Liver (tissue), 9 donors: ENCODE results near the gene SDHA. TPM values are rescaled to one million over a fixed set of nuclear protein-coding genes. Genes with fewer than 3 reads are reported as not detected.

Source experiments
- DNase-seq: peaks from one replicate; pipeline ENCODE4 v3.0.0-alpha.2; 2017; ENCODE audit warnings: low spot score
- H3K27ac ChIP-seq, 2 donors: one replicate each; pipeline ENCODE4 v1.7.0; 2013; ENCODE audit warnings: inconsistent platforms in 2 of 2, low read length in 2 of 2, control low read depth in 1 of 2, low read depth in 1 of 2, mild to moderate bottlenecking in 1 of 2
- H3K27me3 ChIP-seq, 4 donors: one replicate each; pipeline versions ENCODE4 v1.6.1 to v1.7.0; 2013; ENCODE audit warnings: low read length in 3 of 4, inconsistent platforms in 1 of 4, mild to moderate bottlenecking in 1 of 4, moderate library complexity in 1 of 4; ENCODE audit not compliant: control insufficient read depth in 4 of 4, insufficient read depth in 4 of 4
- H3K36me3 ChIP-seq, 4 donors: one replicate each; pipeline versions ENCODE4 v1.6.1 to v1.7.0; 2013; ENCODE audit warnings: low read length in 3 of 4, mild to moderate bottlenecking in 3 of 4, low read depth in 1 of 4, moderate library complexity in 1 of 4; ENCODE audit not compliant: control insufficient read depth in 4 of 4, insufficient read depth in 3 of 4
- H3K4me1 ChIP-seq, 4 donors: one replicate each; pipeline versions ENCODE4 v1.6.1 to v1.7.0; 2013; ENCODE audit warnings: low read length in 3 of 4, mild to moderate bottlenecking in 3 of 4, moderate library complexity in 1 of 4; ENCODE audit not compliant: control insufficient read depth in 4 of 4, insufficient read depth in 4 of 4
- H3K4me3 ChIP-seq, 3 donors: one replicate each; pipeline versions ENCODE4 v1.6.1 to v1.7.0; 2013; ENCODE audit warnings: low read length in 3 of 3, control low read depth in 1 of 3, low read depth in 1 of 3, mild to moderate bottlenecking in 1 of 3
- H3K9ac ChIP-seq, 2 donors: one replicate each; pipeline ENCODE4 v1.7.0; 2013; ENCODE audit warnings: low read length in 2 of 2, mild to moderate bottlenecking in 2 of 2, moderate library complexity in 2 of 2, control low read depth in 1 of 2, low read depth in 1 of 2
- H3K9me3 ChIP-seq, 4 donors: one replicate each; pipeline versions ENCODE4 v1.6.1 to v1.7.0; 2013; ENCODE audit warnings: low read length in 3 of 4; ENCODE audit not compliant: control insufficient read depth in 4 of 4
- EGR1 ChIP-seq, 2 donors: IDR thresholded peaks; 2 replicates each; pipeline ENCODE4 v1.6.1; 2016 to 2018; ENCODE audit warnings: antibody characterized with exemption in 2 of 2, low read depth in 2 of 2
- FOXA1 ChIP-seq: IDR thresholded peaks from 2 replicates; pipeline ENCODE4 v1.6.1; 2016; ENCODE audit warnings: antibody characterized with exemption
- FOXA2 ChIP-seq: IDR thresholded peaks from 2 replicates; pipeline ENCODE4 v1.6.1; 2016; ENCODE audit warnings: antibody characterized with exemption
- GABPA ChIP-seq, 2 donors: IDR thresholded peaks in 1 of 2; conservative IDR thresholded peaks in 1 of 2; 2 replicates each; pipeline ENCODE4 v1.6.1; 2016; ENCODE audit warnings: antibody characterized with exemption in 2 of 2, mild to moderate bottlenecking in 1 of 2, moderate library complexity in 1 of 2
- HNF4A ChIP-seq, 2 donors: conservative IDR thresholded peaks; 2 replicates each; pipeline ENCODE4 v1.6.1; 2016; ENCODE audit warnings: antibody characterized with exemption in 2 of 2, mild to moderate bottlenecking in 2 of 2
- HNF4G ChIP-seq: IDR thresholded peaks from 2 replicates; pipeline ENCODE4 v1.6.1; 2016; ENCODE audit warnings: antibody characterized with exemption
- NR2F2 ChIP-seq: IDR thresholded peaks from 2 replicates; pipeline ENCODE4 v1.6.1; 2016; ENCODE audit warnings: antibody characterized with exemption
- RAD21 ChIP-seq, 2 donors: IDR thresholded peaks; 2 replicates each; pipeline ENCODE4 v1.6.1; 2016; ENCODE audit warnings: antibody characterized with exemption in 2 of 2, mild to moderate bottlenecking in 2 of 2
- RXRA ChIP-seq, 2 donors: IDR thresholded peaks; 2 replicates each; pipeline ENCODE4 v1.6.1; 2017 to 2018; ENCODE audit warnings: antibody characterized with exemption in 2 of 2, mild to moderate bottlenecking in 1 of 2
- TAF1 ChIP-seq: conservative IDR thresholded peaks from 2 replicates; pipeline ENCODE4 v1.6.1; 2016; ENCODE audit warnings: antibody characterized with exemption, mild to moderate bottlenecking
- YY1 ChIP-seq: IDR thresholded peaks from 2 replicates; pipeline ENCODE4 v1.6.1; 2016; ENCODE audit warnings: antibody characterized with exemption, mild to moderate bottlenecking
- WGBS: extraction: QIAGEN DNeasy Blood & Tissue Kit; methylation state at CpG from one replicate; pipeline ENCODE4 v1.1.7; 2013; 5-methylcytosine and 5-hydroxymethylcytosine counted together
- polyA plus RNA-seq, 2 donors: library from polyadenylated mRNA; stranded (reverse) in 1 of 2; unstranded in 1 of 2; fragments of 200-250 nt in 1 of 2; fragments of >200 nt in 1 of 2; fragmentation: Nextera tagmentation in 1 of 2; extraction: Ambion mirVana in 1 of 2; gene quantifications; one replicate each; pipeline versions ENCODE4 v1.2.1 to v1.2.3, GENCODE V29; 2013 to 2015
- total RNA-seq, 2 donors: library from RNA; depleted of rRNA; stranded (reverse); fragments of >200 nt; gene quantifications; one replicate each; pipeline ENCODE4 v1.2.3, GENCODE V29; 2014
- TF ChIP-seq, protein P1 (sequence below): IDR thresholded peaks from 2 replicates; pipeline ENCODE4 v1.6.1; 2016; ENCODE audit warnings: antibody characterized with exemption
- TF ChIP-seq, protein P2 (sequence below): IDR thresholded peaks from 2 replicates; pipeline ENCODE4 v1.6.1; 2016; ENCODE audit warnings: antibody characterized with exemption
- TF ChIP-seq, protein P3 (sequence below): IDR thresholded peaks from 2 replicates; pipeline ENCODE4 v1.6.1; 2016; ENCODE audit warnings: antibody characterized with exemption, mild to moderate bottlenecking
- TF ChIP-seq, protein P4 (sequence below): fragments of 150-350 bp; IDR thresholded peaks from 2 replicates; pipeline ENCODE4 v1.5.1; 2017; ENCODE audit warnings: improper control_type of control experiment, low read depth, low read length; ENCODE audit not compliant: missing input control
- donor health status: healthy.
- donor health status: healthy.
- donor health status: healthy.
- donor health status: healthy.
- donor health status: healthy.

The SDHA gene
- total and polyA plus RNA-seq, 4 donors: 79.2 to 215 (median 159) TPM

DNA sequence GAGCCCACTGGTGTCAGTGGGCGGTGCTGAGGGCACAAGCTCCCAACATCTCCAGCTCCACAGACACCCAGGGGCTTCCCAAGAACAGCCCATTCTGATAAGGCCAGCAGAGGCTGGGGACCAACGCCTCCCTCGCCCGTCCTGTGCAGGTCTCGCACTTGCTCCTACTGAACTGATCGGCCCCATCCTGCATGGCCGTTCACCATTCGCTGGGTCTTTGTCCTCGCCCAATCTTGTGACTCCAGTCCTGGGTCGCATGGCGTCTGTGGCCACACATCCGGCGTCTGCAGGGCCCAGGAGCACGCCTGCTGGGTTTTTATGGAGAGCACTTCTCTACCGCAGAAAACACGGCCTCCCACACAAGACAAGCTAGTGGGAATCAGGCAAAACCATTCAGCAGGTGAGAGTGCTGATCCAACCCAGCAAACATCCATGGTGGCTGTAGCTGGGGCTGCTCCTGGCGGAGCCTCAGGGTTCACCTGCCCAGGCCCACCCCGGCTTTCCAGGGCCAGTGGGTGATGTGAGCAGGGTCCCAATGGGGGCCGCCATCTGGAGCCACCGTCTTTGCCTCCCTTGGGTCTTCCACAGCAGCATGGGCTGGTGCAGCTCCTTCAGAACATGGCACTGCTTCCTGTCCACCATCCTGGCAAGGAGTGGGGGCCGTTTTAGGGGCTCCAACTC, 19.5 kb upstream of the SDHA start:
- H3K9me3 ChIP-seq: no peaks in the 10 kb centered on the region
- no peak for DNase-seq
- H3K27me3 ChIP-seq: no peaks in the 10 kb centered on the region
- H3K27ac ChIP-seq: no peak overlapping the region
- WGBS: 98% methylated on average over 21 of the region's 21 CpGs
- TF ChIP-seq RXRA (IDR thresholded peaks at IDR 0.05): no peak
- no peak for TF ChIP-seq NR2F2
- TF ChIP-seq YY1: no peak
- TF ChIP-seq HNF4A (conservative IDR thresholded peaks at IDR 0.05): no peak
- TF ChIP-seq, protein P1, sequence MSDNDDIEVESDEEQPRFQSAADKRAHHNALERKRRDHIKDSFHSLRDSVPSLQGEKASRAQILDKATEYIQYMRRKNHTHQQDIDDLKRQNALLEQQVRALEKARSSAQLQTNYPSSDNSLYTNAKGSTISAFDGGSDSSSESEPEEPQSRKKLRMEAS: no peak
- TF ChIP-seq HNF4G: no peak
- no peak for TF ChIP-seq GABPA (IDR thresholded peaks at IDR 0.05 in 1 of 2, conservative IDR thresholded peaks at IDR 0.05 in 1 of 2)
- TF ChIP-seq, protein P2, sequence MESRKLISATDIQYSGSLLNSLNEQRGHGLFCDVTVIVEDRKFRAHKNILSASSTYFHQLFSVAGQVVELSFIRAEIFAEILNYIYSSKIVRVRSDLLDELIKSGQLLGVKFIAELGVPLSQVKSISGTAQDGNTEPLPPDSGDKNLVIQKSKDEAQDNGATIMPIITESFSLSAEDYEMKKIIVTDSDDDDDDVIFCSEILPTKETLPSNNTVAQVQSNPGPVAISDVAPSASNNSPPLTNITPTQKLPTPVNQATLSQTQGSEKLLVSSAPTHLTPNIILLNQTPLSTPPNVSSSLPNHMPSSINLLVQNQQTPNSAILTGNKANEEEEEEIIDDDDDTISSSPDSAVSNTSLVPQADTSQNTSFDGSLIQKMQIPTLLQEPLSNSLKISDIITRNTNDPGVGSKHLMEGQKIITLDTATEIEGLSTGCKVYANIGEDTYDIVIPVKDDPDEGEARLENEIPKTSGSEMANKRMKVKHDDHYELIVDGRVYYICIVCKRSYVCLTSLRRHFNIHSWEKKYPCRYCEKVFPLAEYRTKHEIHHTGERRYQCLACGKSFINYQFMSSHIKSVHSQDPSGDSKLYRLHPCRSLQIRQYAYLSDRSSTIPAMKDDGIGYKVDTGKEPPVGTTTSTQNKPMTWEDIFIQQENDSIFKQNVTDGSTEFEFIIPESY: no peak
- TF ChIP-seq EGR1 (IDR thresholded peaks at IDR 0.05; ENCODE audit: low read depth in 2 of 2): no peak
- TF ChIP-seq FOXA1: no peak
- TF ChIP-seq, protein P3, sequence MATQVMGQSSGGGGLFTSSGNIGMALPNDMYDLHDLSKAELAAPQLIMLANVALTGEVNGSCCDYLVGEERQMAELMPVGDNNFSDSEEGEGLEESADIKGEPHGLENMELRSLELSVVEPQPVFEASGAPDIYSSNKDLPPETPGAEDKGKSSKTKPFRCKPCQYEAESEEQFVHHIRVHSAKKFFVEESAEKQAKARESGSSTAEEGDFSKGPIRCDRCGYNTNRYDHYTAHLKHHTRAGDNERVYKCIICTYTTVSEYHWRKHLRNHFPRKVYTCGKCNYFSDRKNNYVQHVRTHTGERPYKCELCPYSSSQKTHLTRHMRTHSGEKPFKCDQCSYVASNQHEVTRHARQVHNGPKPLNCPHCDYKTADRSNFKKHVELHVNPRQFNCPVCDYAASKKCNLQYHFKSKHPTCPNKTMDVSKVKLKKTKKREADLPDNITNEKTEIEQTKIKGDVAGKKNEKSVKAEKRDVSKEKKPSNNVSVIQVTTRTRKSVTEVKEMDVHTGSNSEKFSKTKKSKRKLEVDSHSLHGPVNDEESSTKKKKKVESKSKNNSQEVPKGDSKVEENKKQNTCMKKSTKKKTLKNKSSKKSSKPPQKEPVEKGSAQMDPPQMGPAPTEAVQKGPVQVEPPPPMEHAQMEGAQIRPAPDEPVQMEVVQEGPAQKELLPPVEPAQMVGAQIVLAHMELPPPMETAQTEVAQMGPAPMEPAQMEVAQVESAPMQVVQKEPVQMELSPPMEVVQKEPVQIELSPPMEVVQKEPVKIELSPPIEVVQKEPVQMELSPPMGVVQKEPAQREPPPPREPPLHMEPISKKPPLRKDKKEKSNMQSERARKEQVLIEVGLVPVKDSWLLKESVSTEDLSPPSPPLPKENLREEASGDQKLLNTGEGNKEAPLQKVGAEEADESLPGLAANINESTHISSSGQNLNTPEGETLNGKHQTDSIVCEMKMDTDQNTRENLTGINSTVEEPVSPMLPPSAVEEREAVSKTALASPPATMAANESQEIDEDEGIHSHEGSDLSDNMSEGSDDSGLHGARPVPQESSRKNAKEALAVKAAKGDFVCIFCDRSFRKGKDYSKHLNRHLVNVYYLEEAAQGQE: no peak
- no peaks in the 10 kb centered on the region for H3K4me1 ChIP-seq
- H3K9ac ChIP-seq: no peak overlapping the region
- H3K4me3 ChIP-seq: no peak overlapping the region
- H3K36me3 ChIP-seq: peaks cover 0 to 2% (median 0%) of the 10 kb centered on the region in 4 donors

DNA sequence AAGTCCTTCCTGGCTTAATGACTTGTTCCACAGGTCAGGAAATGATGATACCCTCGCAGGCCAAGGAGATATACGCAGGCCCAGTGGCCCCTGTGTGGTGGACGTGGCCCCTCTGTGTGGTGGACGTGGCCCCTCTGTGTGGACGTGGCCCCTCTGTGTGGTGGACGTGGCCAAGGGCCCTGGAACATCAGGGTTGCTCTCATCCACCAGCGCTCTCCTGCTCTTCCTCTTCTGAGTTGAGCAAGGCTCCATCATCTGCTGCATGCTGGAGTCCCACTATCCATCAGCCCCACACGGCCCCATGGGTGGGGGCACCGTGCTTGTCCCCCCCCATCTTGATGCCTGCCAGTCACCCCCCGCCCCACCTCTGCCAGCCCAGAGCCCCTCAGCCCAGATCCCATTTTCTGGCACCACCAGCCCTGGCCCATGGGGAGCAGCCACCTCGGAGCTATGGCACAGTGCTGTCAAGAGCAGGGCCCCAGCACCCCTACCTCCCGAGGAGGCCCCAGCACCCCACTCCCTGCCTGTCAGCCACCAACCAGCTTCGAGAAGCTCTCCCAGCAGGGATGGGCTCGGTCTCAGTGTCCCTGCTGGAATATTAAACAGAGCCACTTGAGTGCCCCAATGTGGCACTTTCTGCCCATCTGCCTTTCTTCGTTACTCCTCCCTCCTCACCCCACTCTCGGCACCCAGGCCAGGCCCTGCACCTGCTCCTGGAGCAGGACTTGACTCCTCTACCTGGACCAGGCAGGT, 18.7 kb upstream of the SDHA start:
- no peak overlapping the region for H3K9ac ChIP-seq
- no peak overlapping the region for H3K4me3 ChIP-seq
- no peaks in the 10 kb centered on the region for H3K4me1 ChIP-seq
- peaks cover 0 to 9% (median 2%) of the 10 kb centered on the region in 4 donors for H3K36me3 ChIP-seq
- H3K9me3 ChIP-seq: no peaks in the 10 kb centered on the region
- H3K27ac ChIP-seq: no peak overlapping the region
- DNase-seq: no peak
- no peaks in the 10 kb centered on the region for H3K27me3 ChIP-seq
- 98% methylated on average over 16 of the region's 16 CpGs for WGBS
- no peak for TF ChIP-seq TAF1
- TF ChIP-seq FOXA2: no peak
- TF ChIP-seq GABPA (IDR thresholded peaks at IDR 0.05 in 1 of 2, conservative IDR thresholded peaks at IDR 0.05 in 1 of 2): no peak
- TF ChIP-seq HNF4G: no peak
- TF ChIP-seq RXRA (IDR thresholded peaks at IDR 0.05): no peak
- TF ChIP-seq, protein P2: no peak
- TF ChIP-seq, protein P4, sequence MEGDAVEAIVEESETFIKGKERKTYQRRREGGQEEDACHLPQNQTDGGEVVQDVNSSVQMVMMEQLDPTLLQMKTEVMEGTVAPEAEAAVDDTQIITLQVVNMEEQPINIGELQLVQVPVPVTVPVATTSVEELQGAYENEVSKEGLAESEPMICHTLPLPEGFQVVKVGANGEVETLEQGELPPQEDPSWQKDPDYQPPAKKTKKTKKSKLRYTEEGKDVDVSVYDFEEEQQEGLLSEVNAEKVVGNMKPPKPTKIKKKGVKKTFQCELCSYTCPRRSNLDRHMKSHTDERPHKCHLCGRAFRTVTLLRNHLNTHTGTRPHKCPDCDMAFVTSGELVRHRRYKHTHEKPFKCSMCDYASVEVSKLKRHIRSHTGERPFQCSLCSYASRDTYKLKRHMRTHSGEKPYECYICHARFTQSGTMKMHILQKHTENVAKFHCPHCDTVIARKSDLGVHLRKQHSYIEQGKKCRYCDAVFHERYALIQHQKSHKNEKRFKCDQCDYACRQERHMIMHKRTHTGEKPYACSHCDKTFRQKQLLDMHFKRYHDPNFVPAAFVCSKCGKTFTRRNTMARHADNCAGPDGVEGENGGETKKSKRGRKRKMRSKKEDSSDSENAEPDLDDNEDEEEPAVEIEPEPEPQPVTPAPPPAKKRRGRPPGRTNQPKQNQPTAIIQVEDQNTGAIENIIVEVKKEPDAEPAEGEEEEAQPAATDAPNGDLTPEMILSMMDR: no peak
- no peak for TF ChIP-seq RAD21 (IDR thresholded peaks at IDR 0.05)
- no peak for TF ChIP-seq NR2F2
- TF ChIP-seq, protein P3: no peak
- TF ChIP-seq EGR1 (IDR thresholded peaks at IDR 0.05; ENCODE audit: low read depth in 2 of 2): no peak
